Subcutaneous adipose tissue (tissue), 4 donors: ENCODE measurements around the gene RPA3. TPM values are rescaled to one million over a fixed set of nuclear protein-coding genes. Genes with fewer than 3 reads are reported as not detected.

Source experiments
- CTCF ChIP-seq: fragments of 450-650 bp; IDR thresholded peaks from one replicate; pipeline ENCODE4 v1.5.1; 2016; ENCODE audit warnings: low read depth, mild to moderate bottlenecking, control low read depth, antibody characterized with exemption, moderate library complexity
- total RNA-seq, 4 donors: library from RNA; depleted of rRNA; stranded (reverse); fragments of >200 nt; gene quantifications; one replicate each; pipeline ENCODE4 v1.1.0, GENCODE V29; 2016

Gene RPA3
- total RNA-seq, 4 donors from 2014 or later = 10.5 to 22.7 (median 16.9) TPM

DNA sequence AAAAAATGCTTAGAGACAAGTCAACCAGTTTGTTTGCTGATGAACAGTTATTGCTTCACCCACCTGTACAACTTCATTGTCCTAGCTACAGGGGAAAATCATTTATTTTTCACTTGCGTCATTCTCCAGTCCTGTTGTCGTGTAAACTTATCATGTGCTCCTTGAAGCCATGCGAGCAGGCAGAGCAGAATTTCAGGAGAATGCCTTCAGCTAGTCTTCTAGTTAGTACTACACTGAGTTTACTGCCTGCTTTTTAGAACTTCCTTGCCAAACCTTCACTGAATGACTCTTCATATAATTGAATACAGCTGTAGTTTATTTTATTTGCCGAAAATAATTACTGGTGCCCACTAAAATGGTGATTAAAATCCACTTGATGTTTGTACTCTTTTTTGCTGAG, 15.6 kb downstream of the RPA3 start:
- TF ChIP-seq CTCF = no peak

GRCh38 chr7:7701527-7701926, 16.9 kb downstream of the RPA3 start:
- TF ChIP-seq CTCF = no peak

DNA sequence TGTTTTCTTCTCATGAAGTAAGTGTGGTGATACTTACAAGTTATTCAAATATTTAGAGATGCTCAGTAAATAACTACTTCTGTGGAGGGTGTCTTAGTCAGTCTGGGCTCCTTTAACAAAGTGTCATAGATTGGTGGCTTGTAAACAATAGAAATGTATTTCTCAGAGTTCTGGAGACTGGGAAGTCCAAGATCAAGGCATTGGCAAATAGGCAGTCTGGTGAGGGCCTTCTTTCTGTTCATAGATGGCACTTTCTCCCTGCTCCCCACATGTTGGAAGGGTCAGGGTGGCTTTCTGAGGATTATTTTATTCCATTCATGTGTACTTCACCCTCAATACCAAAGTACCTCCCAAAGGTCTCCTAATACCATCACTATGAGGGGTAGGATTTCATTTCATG, 18.4 kb downstream of the RPA3 start:
- TF ChIP-seq CTCF = no peak

- TF ChIP-seq CTCF = no peak
Observed at GRCh38 chr7:7699380-7699779, 19.0 kb downstream of the RPA3 start.

DNA sequence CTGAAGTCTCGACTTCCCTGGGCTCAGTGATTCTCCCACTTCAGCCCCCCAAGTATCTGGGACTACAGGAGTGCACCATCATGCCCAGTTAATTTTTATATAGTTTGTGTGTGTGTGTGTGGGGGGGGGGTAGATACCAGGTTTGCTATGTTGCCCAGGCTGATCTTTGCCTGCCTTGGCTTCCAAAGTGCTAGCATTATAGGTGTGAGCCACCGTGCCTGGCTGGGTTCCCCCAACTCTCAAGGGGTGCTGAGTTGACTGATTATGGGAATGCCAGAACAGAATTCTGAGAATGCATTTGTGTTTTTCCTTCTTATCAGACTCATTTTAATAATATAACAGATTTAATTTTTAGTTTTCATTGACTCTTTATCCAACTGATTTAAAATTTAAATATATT, 19.5 kb downstream of the RPA3 start:
- TF ChIP-seq CTCF = no peak

GRCh38 chr7:7696458-7697119, 21.8 kb downstream of the RPA3 start:
- TF ChIP-seq CTCF = no peak

- TF ChIP-seq CTCF = no peak
Observed at GRCh38 chr7:7695111-7695817, 23.1 kb downstream of the RPA3 start.
